ENCODE results near the gene CCNG1. TPM values are rescaled to one million over a fixed set of nuclear protein-coding genes. Genes with fewer than 3 reads are reported as not detected.
A peak's percentile ranks its signal among the peaks of the same experiment; 100 is the strongest.

Gene CCNG1
- polyA plus RNA-seq, 4 donors: 126 to 304 (median 264) TPM

DNA sequence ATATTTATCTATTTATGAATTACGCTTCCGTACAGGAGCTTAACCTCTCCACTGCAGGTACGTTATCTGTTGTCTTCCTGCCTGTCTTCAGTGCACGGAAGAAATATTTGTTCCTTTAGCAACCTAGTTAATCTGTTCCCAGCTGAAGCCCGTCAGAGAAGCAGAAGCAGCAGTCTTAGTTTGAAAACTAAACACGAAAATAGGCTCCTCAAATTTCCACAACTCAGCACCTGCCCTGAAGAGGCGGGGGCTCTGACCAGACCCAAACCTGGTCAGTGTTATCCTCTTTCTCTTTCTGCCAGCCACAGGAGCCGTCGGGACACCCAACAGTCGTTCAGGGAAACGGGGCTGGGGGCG is 22.0 kb downstream of the CCNG1 start:
- Histone ChIP-seq H3K27ac (ENCODE audit: low read depth in 1 of 3, low read length in 2 of 3) (peak overlapping the region; percentile 88 to 99 (median 93)), H3K4me1 (ENCODE audit: control insufficient read depth in 3 of 3, insufficient read depth in 2 of 3, low read depth in 1 of 3, low read length in 2 of 3) (peaks cover 0 to 2% (median 0%) of the 10 kb centered on the region in 3 donors)
- no peak for FAIRE-seq

DNA sequence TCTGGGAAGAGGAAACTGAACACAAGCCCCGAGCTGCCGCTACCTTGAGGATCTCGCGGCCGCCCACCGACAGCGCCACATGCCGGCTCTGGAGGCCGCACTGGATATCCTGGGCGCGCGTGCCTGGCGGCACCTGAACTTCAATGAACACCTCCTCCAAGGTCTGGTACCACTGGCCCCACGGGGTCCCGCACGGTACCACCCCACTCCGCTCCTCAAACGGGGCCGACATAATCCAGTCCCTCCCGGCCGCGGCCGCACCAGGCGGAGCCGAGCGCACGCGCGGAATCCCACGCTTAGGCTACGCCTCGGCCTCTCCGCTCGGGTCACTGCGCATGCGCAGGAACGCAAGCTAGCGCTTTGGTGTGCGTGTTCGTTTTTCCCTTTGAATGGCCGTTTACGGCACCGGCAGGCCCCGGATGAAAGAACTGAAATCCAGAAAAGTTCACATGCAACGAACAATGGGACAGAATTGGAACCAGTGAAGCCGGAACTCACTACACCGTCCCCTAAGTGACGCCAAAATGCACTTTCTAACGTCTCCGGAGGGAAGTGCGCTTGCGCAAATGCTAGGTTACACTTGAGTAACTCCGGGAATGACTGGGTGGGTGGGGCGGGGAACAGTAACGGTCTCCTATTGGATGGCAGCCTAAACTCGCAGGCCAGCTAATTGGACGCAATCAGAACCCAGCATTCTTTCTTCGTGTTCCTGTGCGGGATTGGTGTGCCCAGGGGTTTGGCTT is 22.6 kb downstream of the CCNG1 start, which contains the start of gene NUDCD2:
Gene NUDCD2 (minus strand): TSS at position 284 of the 743 bp plus-strand sequence. CDS start 52 bp downstream, at position 232.
- no peak for FAIRE-seq
- peak within 1 kb of the TSS; percentile 58 to 87 (median 73) for H3K4me3 ChIP-seq (ENCODE audit: low read depth in 1 of 3, low read length in 3 of 3)

More for the DNA sequence above, 22.0 kb downstream of the CCNG1 start:
- Histone ChIP-seq H3K27me3 (ENCODE audit: control insufficient read depth in 3 of 3, insufficient read depth in 3 of 3, low read length in 3 of 3) (no peaks in the 10 kb centered on the region), H3K4me3 (ENCODE audit: low read depth in 1 of 3, low read length in 3 of 3) (peak overlapping the region; percentile 58 to 87 (median 73)), H3K9me3 (ENCODE audit: control insufficient read depth in 2 of 2, insufficient read depth in 1 of 2, low read depth in 1 of 2, low read length in 1 of 2) (no peaks in the 10 kb centered on the region), H3K36me3 (ENCODE audit: control insufficient read depth in 3 of 3, insufficient read depth in 2 of 3, low read depth in 1 of 3, low read length in 3 of 3) (peaks cover 0 to 9% (median 3%) of the 10 kb centered on the region in 3 donors)
- WGBS, 3 donors: 0 to 1% (median 0%) methylated on average over 12 of the region's 12 CpGs
- no peak for DNase-seq

GRCh38 chr5:163460562-163461171 is 23.3 kb downstream of the CCNG1 start, which contains the start of gene HMMR:
HMMR (plus strand) TSS chr5:163460632; CDS start chr5:163460693, 61 bp downstream.
- Histone ChIP-seq H3K27ac (ENCODE audit: low read depth in 1 of 3, low read length in 2 of 3) (peak within 1 kb of the TSS; percentile 88 to 99 (median 93)), H3K36me3 (ENCODE audit: control insufficient read depth in 3 of 3, insufficient read depth in 2 of 3, low read depth in 1 of 3, low read length in 3 of 3) (peaks cover 0 to 5% (median 0%) of the 10 kb centered on the region in 3 donors), H3K4me3 (ENCODE audit: low read depth in 1 of 3, low read length in 3 of 3) (peak within 1 kb of the TSS; percentile 58 to 87 (median 73)), H3K27me3 (ENCODE audit: control insufficient read depth in 3 of 3, insufficient read depth in 3 of 3, low read length in 3 of 3) (no peaks in the 10 kb centered on the region), H3K9me3 (ENCODE audit: control insufficient read depth in 2 of 2, insufficient read depth in 1 of 2, low read depth in 1 of 2, low read length in 1 of 2) (no peaks in the 10 kb centered on the region), H3K4me1 (ENCODE audit: control insufficient read depth in 3 of 3, insufficient read depth in 2 of 3, low read depth in 1 of 3, low read length in 2 of 3) (peaks cover 0 to 2% (median 0%) of the 10 kb centered on the region in 3 donors)
- DNase-seq (no peak), FAIRE-seq (no peak)
- WGBS, 3 donors: 0 to 1% (median 1%) methylated on average over 23 of the region's 23 CpGs

More for the DNA sequence above, 22.6 kb downstream of the CCNG1 start, which contains the start of gene NUDCD2:
- DNase-seq: peak; percentile 99
- Histone ChIP-seq H3K4me1 (ENCODE audit: control insufficient read depth in 3 of 3, insufficient read depth in 2 of 3, low read depth in 1 of 3, low read length in 2 of 3) (peaks cover 0 to 2% (median 0%) of the 10 kb centered on the region in 3 donors), H3K9me3 (ENCODE audit: control insufficient read depth in 2 of 2, insufficient read depth in 1 of 2, low read depth in 1 of 2, low read length in 1 of 2) (no peaks in the 10 kb centered on the region), H3K27me3 (ENCODE audit: control insufficient read depth in 3 of 3, insufficient read depth in 3 of 3, low read length in 3 of 3) (no peaks in the 10 kb centered on the region), H3K36me3 (ENCODE audit: control insufficient read depth in 3 of 3, insufficient read depth in 2 of 3, low read depth in 1 of 3, low read length in 3 of 3) (peaks cover 0 to 7% (median 1%) of the 10 kb centered on the region in 3 donors), H3K27ac (ENCODE audit: low read depth in 1 of 3, low read length in 2 of 3) (peak within 1 kb of the TSS; percentile 88 to 99 (median 93))
- WGBS, 3 donors: 0% methylated on average over 59 of the region's 59 CpGs

DNA sequence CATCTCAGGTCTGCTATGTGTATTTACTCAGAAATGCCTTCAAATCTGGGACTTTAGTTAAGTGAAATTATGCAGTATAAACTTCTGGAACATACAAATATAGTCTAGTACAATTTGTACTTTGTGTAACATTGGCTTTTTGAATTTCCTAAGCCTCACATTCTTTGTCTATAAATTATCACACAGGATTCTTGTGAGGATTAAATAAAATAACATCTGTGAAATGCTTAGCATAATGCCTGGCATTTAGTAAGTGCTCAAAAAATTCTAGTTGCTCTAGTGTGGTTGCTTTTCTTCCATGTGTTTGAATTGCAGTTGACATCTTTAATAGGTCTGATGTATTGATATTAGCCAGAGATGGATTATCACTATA is 25.7 kb downstream of the CCNG1 start:
- H3K27ac ChIP-seq (ENCODE audit: low read depth in 1 of 3, low read length in 2 of 3): no peak overlapping the region
- FAIRE-seq (no peak), DNase-seq (no peak)
- H3K4me1 ChIP-seq (ENCODE audit: control insufficient read depth in 3 of 3, insufficient read depth in 2 of 3, low read depth in 1 of 3, low read length in 2 of 3): peaks cover 0 to 2% (median 0%) of the 10 kb centered on the region in 3 donors
- no peak overlapping the region for H3K4me3 ChIP-seq (ENCODE audit: low read depth in 1 of 3, low read length in 3 of 3)
- no peaks in the 10 kb centered on the region for H3K27me3 ChIP-seq (ENCODE audit: control insufficient read depth in 3 of 3, insufficient read depth in 3 of 3, low read length in 3 of 3)
- no peaks in the 10 kb centered on the region for H3K9me3 ChIP-seq (ENCODE audit: control insufficient read depth in 2 of 2, insufficient read depth in 1 of 2, low read depth in 1 of 2, low read length in 1 of 2)
- peaks cover 0 to 5% (median 0%) of the 10 kb centered on the region in 3 donors for H3K36me3 ChIP-seq (ENCODE audit: control insufficient read depth in 3 of 3, insufficient read depth in 2 of 3, low read depth in 1 of 3, low read length in 3 of 3)

DNA sequence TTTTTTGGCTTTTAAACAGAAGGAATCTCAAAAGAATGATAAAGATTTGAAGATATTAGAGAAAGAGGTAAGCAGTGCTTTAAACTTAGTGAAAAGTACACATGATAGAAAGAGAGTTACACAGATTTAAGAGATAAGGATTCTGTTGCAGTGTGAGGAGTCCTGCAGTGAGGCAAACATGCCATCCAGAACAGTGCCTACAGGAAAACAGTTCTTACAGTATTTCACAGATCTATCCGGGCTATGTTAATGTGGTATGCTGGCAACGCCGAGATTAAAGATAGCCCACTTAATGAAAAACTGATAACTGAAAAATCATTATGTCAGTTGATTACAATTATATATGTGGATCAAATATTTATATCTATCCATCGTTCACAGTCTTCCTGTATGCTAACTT is 30.3 kb downstream of the CCNG1 start:
- FAIRE-seq (no peak), DNase-seq (no peak)
- Histone ChIP-seq H3K27ac (ENCODE audit: low read depth in 1 of 3, low read length in 2 of 3) (no peak overlapping the region), H3K9me3 (ENCODE audit: control insufficient read depth in 2 of 2, insufficient read depth in 1 of 2, low read depth in 1 of 2, low read length in 1 of 2) (no peaks in the 10 kb centered on the region), H3K4me3 (ENCODE audit: low read depth in 1 of 3, low read length in 3 of 3) (no peak overlapping the region), H3K4me1 (ENCODE audit: control insufficient read depth in 3 of 3, insufficient read depth in 2 of 3, low read depth in 1 of 3, low read length in 2 of 3) (no peaks in the 10 kb centered on the region), H3K27me3 (ENCODE audit: control insufficient read depth in 3 of 3, insufficient read depth in 3 of 3, low read length in 3 of 3) (no peaks in the 10 kb centered on the region), H3K36me3 (ENCODE audit: control insufficient read depth in 3 of 3, insufficient read depth in 2 of 3, low read depth in 1 of 3, low read length in 3 of 3) (peaks cover 0 to 12% (median 0%) of the 10 kb centered on the region in 3 donors)
- 88 to 95% (median 90%) methylated on average over 4 of the region's 4 CpGs for WGBS, 3 donors

- peak; percentile 47 to 52 for DNase-seq
These were observed 36.3 kb downstream of the CCNG1 start for GRCh38 chr5:163473635-163474243.

DNA sequence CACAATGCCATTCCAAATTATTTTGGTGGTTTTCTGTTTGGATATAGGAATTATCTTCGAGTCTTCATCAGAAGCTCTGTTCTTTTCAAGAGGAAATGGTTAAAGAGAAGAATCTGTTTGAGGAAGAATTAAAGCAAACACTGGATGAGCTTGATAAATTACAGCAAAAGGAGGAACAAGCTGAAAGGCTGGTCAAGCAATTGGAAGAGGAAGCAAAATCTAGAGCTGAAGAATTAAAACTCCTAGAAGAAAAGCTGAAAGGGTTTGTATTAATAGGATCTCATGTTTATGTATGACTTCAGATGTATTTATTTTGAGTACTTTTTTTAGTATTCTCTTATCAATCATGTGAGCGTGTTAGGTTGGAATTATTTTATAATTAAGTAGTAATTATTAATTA is 38.0 kb downstream of the CCNG1 start:
- H3K27me3 ChIP-seq (ENCODE audit: control insufficient read depth in 3 of 3, insufficient read depth in 3 of 3, low read length in 3 of 3): no peaks in the 10 kb centered on the region
- no peak for DNase-seq
- 86 to 91% (median 88%) methylated on average over 2 of the region's 2 CpGs for WGBS, 3 donors
- no peak overlapping the region for H3K27ac ChIP-seq (ENCODE audit: low read depth in 1 of 3, low read length in 2 of 3)
- FAIRE-seq: no peak
- peaks cover 0 to 13% (median 0%) of the 10 kb centered on the region in 3 donors for H3K36me3 ChIP-seq (ENCODE audit: control insufficient read depth in 3 of 3, insufficient read depth in 2 of 3, low read depth in 1 of 3, low read length in 3 of 3)
- H3K9me3 ChIP-seq (ENCODE audit: control insufficient read depth in 2 of 2, insufficient read depth in 1 of 2, low read depth in 1 of 2, low read length in 1 of 2): no peaks in the 10 kb centered on the region
- no peak overlapping the region for H3K4me3 ChIP-seq (ENCODE audit: low read depth in 1 of 3, low read length in 3 of 3)
- peaks cover 0 to 2% (median 0%) of the 10 kb centered on the region in 3 donors for H3K4me1 ChIP-seq (ENCODE audit: control insufficient read depth in 3 of 3, insufficient read depth in 2 of 3, low read depth in 1 of 3, low read length in 2 of 3)

More at GRCh38 chr5:163473635-163474243, 36.3 kb downstream of the CCNG1 start:
- no peak overlapping the region for H3K27ac ChIP-seq (ENCODE audit: low read depth in 1 of 3, low read length in 2 of 3)
- 89 to 95% (median 95%) methylated on average over 3 of the region's 3 CpGs for WGBS, 3 donors
- H3K4me3 ChIP-seq (ENCODE audit: low read depth in 1 of 3, low read length in 3 of 3): no peak overlapping the region
- peaks cover 0 to 2% (median 0%) of the 10 kb centered on the region in 3 donors for H3K4me1 ChIP-seq (ENCODE audit: control insufficient read depth in 3 of 3, insufficient read depth in 2 of 3, low read depth in 1 of 3, low read length in 2 of 3)
- peaks cover 0 to 13% (median 0%) of the 10 kb centered on the region in 3 donors for H3K36me3 ChIP-seq (ENCODE audit: control insufficient read depth in 3 of 3, insufficient read depth in 2 of 3, low read depth in 1 of 3, low read length in 3 of 3)
- H3K27me3 ChIP-seq (ENCODE audit: control insufficient read depth in 3 of 3, insufficient read depth in 3 of 3, low read length in 3 of 3): no peaks in the 10 kb centered on the region
- FAIRE-seq: peak; percentile 93
- no peaks in the 10 kb centered on the region for H3K9me3 ChIP-seq (ENCODE audit: control insufficient read depth in 2 of 2, insufficient read depth in 1 of 2, low read depth in 1 of 2, low read length in 1 of 2)

Data from small intestine (tissue), 7 donors.